H1 (cell line): ENCODE measurements around the gene CCAR1. TPM values are rescaled to one million over a fixed set of nuclear protein-coding genes. Genes with fewer than 3 reads are reported as not detected.

Source experiments
- CTCF ChIA-PET: fragments of 300-600 bp; sonication (Branson Sonifier 250); formaldehyde crosslinking; loops from one replicate; lab custom pipeline; 2021; ENCODE audit not compliant: partially characterized antibody; lab: Charles Lee
- POLR2A ChIA-PET: fragments of 300-600 bp; sonication (Branson Sonifier 250); formaldehyde crosslinking; loops from one replicate; lab custom pipeline; 2021; ENCODE audit warnings: inconsistent platforms; ENCODE audit not compliant: partially characterized antibody; lab: Charles Lee
- DNase-seq, 2 experiments: peaks; one replicate each; pipeline versions ENCODE4 v3.0.0 to v3.0.0-alpha.2; 2010 to 2022; ENCODE audit warnings: low spot score in 2 of 2, low read depth in 1 of 2, mixed read lengths in 1 of 2
- FAIRE-seq: peaks from 2 replicates; lab custom pipeline; 2011; peaks lifted over from hg19 to GRCh38; lab: Jason Lieb, UNC
- H2AFZ ChIP-seq: 2 replicates; pipeline ENCODE4 v1.8.1; 2012; ENCODE audit warnings: low read length, inconsistent platforms
- H2AK5ac ChIP-seq: 2 replicates; pipeline ENCODE4 v1.6.1; 2013; ENCODE audit warnings: low read depth, low read length
- H2BK120ac ChIP-seq: replicated peaks from 2 replicates; pipeline ENCODE3; 2013; ENCODE audit warnings: low read depth, low read length, inconsistent platforms
- H2BK12ac ChIP-seq: 2 replicates; pipeline ENCODE4 v1.6.1; 2013; ENCODE audit warnings: low read depth, low read length
- H2BK15ac ChIP-seq: 2 replicates; pipeline ENCODE4 v1.6.1; 2013; ENCODE audit warnings: low read length
- H2BK20ac ChIP-seq: 2 replicates; pipeline ENCODE4 v1.6.1; 2013; ENCODE audit warnings: low read length
- H2BK5ac ChIP-seq: 2 replicates; pipeline ENCODE4 v1.6.1; 2013; ENCODE audit warnings: low read depth, low read length
- H3K14ac ChIP-seq: 2 replicates; pipeline ENCODE4 v1.6.1; 2013; ENCODE audit warnings: inconsistent platforms; ENCODE audit not compliant: insufficient read length
- H3K18ac ChIP-seq: 2 replicates; pipeline ENCODE4 v1.6.1; 2013; ENCODE audit warnings: low read length; ENCODE audit errors: extremely low read depth
- H3K23ac ChIP-seq: 2 replicates; pipeline ENCODE4 v1.6.1; 2013; ENCODE audit warnings: inconsistent platforms; ENCODE audit not compliant: insufficient read length
- H3K23me2 ChIP-seq: 2 replicates; pipeline ENCODE4 v1.6.1; 2013; ENCODE audit warnings: low read depth, low read length
- H3K27ac ChIP-seq: 2 replicates; pipeline ENCODE4 v1.6.1; 2011; ENCODE audit warnings: low read depth, low read length, inconsistent platforms
- H3K27me3 ChIP-seq, 4 experiments: replicated peaks in 1 of 4; 1 replicate in 1 of 4; 2 replicates in 3 of 4; pipeline versions ENCODE4 v1.6.1 to v1.8.1; 2011 to 2013; ENCODE audit warnings: low read length in 3 of 4, mild to moderate bottlenecking in 3 of 4, inconsistent platforms in 2 of 4, mixed read lengths in 2 of 4, moderate library complexity in 1 of 4; ENCODE audit not compliant: control insufficient read depth in 3 of 4, insufficient read depth in 3 of 4; ENCODE audit errors: extremely low read depth in 1 of 4
- H3K36me3 ChIP-seq, 4 experiments: 2 replicates each; pipeline versions ENCODE4 v1.6.1 to v1.8.1; 2011 to 2013; ENCODE audit warnings: mild to moderate bottlenecking in 4 of 4, low read length in 3 of 4, moderate library complexity in 2 of 4, control low read depth in 1 of 4, inconsistent platforms in 1 of 4; ENCODE audit not compliant: insufficient read depth in 4 of 4, control insufficient read depth in 2 of 4
- H3K4ac ChIP-seq: replicated peaks from 2 replicates; pipeline ENCODE3; 2013; ENCODE audit warnings: low read length, low read depth, mixed read lengths, inconsistent platforms; ENCODE audit not compliant: insufficient read length
- H3K4me1 ChIP-seq, 4 experiments: replicated peaks in 1 of 4; 1 replicate in 1 of 4; 2 replicates in 3 of 4; pipeline versions ENCODE4 v1.6.1 to v1.8.1; 2011 to 2013; ENCODE audit warnings: low read length in 3 of 4, inconsistent platforms in 2 of 4, mixed read lengths in 1 of 4; ENCODE audit not compliant: insufficient read depth in 4 of 4, control insufficient read depth in 3 of 4
- H3K4me2 ChIP-seq, 2 experiments: 2 replicates each; pipeline versions ENCODE4 v1.6.1 to v1.8.1; 2011 to 2013; ENCODE audit warnings: low read depth in 2 of 2, low read length in 2 of 2, control low read depth in 1 of 2, inconsistent platforms in 1 of 2, mild to moderate bottlenecking in 1 of 2; ENCODE audit not compliant: insufficient read depth in 1 of 2
- H3K4me3 ChIP-seq, 4 experiments: fragments of 200-600, 300-600 bp in 1 of 4; sonication (generic), shearing (Covaris generic), sonication (Bioruptor Twin) in 1 of 4; 2 replicates each; pipeline versions ENCODE4 v1.5.1 to v1.8.1; 2011 to 2016; ENCODE audit warnings: low read length in 4 of 4, low read depth in 3 of 4, control low read depth in 2 of 4, inconsistent platforms in 2 of 4, mild to moderate bottlenecking in 2 of 4, mixed read lengths in 1 of 4, moderate library complexity in 1 of 4; ENCODE audit not compliant: insufficient read depth in 2 of 4; ENCODE audit errors: extremely low read depth in 1 of 4
- H3K56ac ChIP-seq: replicated peaks from 2 replicates; pipeline ENCODE3; 2013; ENCODE audit warnings: low read depth, mild to moderate bottlenecking, mixed read lengths, low read length, inconsistent platforms; ENCODE audit not compliant: insufficient read length
- H3K79me1 ChIP-seq: 2 replicates; pipeline ENCODE4 v1.6.1; 2013; ENCODE audit warnings: low read depth, low read length, control low read depth
- H3K79me2 ChIP-seq, 2 experiments: 2 replicates each; pipeline versions ENCODE4 v1.6.1 to v1.8.1; 2012 to 2013; ENCODE audit warnings: low read length in 2 of 2, mild to moderate bottlenecking in 2 of 2, inconsistent platforms in 1 of 2; ENCODE audit not compliant: insufficient read depth in 2 of 2, control insufficient read depth in 1 of 2
- H3K9ac ChIP-seq, 4 experiments: replicated peaks in 1 of 4; 1 replicate in 1 of 4; 2 replicates in 3 of 4; pipeline versions ENCODE4 v1.6.1 to v1.8.1; 2011 to 2013; ENCODE audit warnings: low read depth in 3 of 4, low read length in 3 of 4, control low read depth in 2 of 4, mild to moderate bottlenecking in 2 of 4, moderate library complexity in 2 of 4, inconsistent platforms in 1 of 4; ENCODE audit errors: extremely low read depth in 1 of 4
- H3K9me3 ChIP-seq, 2 experiments: 2 replicates each; pipeline versions ENCODE4 v1.6.1 to v1.8.1; 2012 to 2013; ENCODE audit warnings: mild to moderate bottlenecking in 2 of 2, moderate library complexity in 2 of 2, control low read depth in 1 of 2, inconsistent platforms in 1 of 2, low read depth in 1 of 2, low read length in 1 of 2, mixed read lengths in 1 of 2; ENCODE audit not compliant: insufficient read depth in 2 of 2
- H4K20me1 ChIP-seq, 2 experiments: replicated peaks in 1 of 2; 2 replicates each; pipeline versions ENCODE3 to v1.8.1; 2011 to 2013; ENCODE audit warnings: inconsistent platforms in 2 of 2, low read length in 2 of 2, mild to moderate bottlenecking in 1 of 2; ENCODE audit not compliant: insufficient read depth in 2 of 2, control insufficient read depth in 1 of 2
- H4K5ac ChIP-seq: 2 replicates; pipeline ENCODE4 v1.6.1; 2013; ENCODE audit warnings: low read length, low read depth, mixed read lengths, inconsistent platforms; ENCODE audit not compliant: insufficient read length
- H4K8ac ChIP-seq: 2 replicates; pipeline ENCODE4 v1.8.0; 2013; ENCODE audit warnings: mild to moderate bottlenecking, moderate library complexity, low read length, inconsistent platforms; ENCODE audit not compliant: insufficient read depth; ENCODE audit errors: extremely low read depth
- H4K91ac ChIP-seq: replicated peaks from 2 replicates; pipeline ENCODE3; 2013; ENCODE audit warnings: low read length, mixed read lengths, inconsistent platforms; ENCODE audit not compliant: insufficient read length
- WGBS, 2 experiments: shearing (Covaris generic) in 1 of 2; methylation state at CpG; one replicate each; pipeline versions ENCODE4 v1.1.6 to v1.1.7; 2013 to 2015; ENCODE audit warnings: low lambda C conversion rate in 2 of 2, mixed read lengths in 2 of 2, inconsistent platforms in 1 of 2, low coverage in 1 of 2, missing lambda C conversion rate in 1 of 2; ENCODE audit not compliant: insufficient replicate concordance in 2 of 2, insufficient coverage in 1 of 2, insufficient read length in 1 of 2; ENCODE audit errors: extremely low coverage in 1 of 2, missing lambda C conversion rate in 1 of 2; 5-methylcytosine and 5-hydroxymethylcytosine counted together
- polyA plus RNA-seq, 7 experiments: library from polyadenylated mRNA; depleted of rRNA in 3 of 7; stranded (reverse) in 5 of 7; unstranded in 2 of 7; fragments of >200 nt in 5 of 7; fragments of 200-250 nt in 2 of 7; gene quantifications; 1 replicate in 5 of 7; 2 replicates in 1 of 7; 4 replicates in 1 of 7; pipeline versions ENCODE4 v1.2.1 to v1.2.3, GENCODE V29; 2011 to 2013; ENCODE audit warnings: missing spikeins in 2 of 7, mixed read lengths in 2 of 7
- total RNA-seq: library from RNA; stranded (reverse); fragmentation: NEBNext Ultra II Directional; extraction: Animal tissue kit (Norgen Biotek cat#: 25700); gene quantifications from 2 replicates; pipeline ENCODE4 v1.2.1, GENCODE V29; 2021

The CCAR1 gene
- total and polyA plus RNA-seq, 2 of the 8 experiments (the other 6 are each of a cell fraction or from before 2014, with no cell fraction given) = 91.6 to 111 TPM

- Histone ChIP-seq H3K23ac (no peak overlapping the region), H3K4me1 (no peaks in the 10 kb centered on the region), H2BK5ac (no peak overlapping the region), H4K91ac (no peak overlapping the region), H2AK5ac (no peak overlapping the region), H2BK20ac (no peak overlapping the region), H3K9me3 (no peaks in the 10 kb centered on the region), H2AFZ (no peak overlapping the region), H2BK15ac (no peak overlapping the region), H3K56ac (no peak overlapping the region), H3K23me2 (no peaks in the 10 kb centered on the region), H3K27ac (no peak overlapping the region), H3K36me3 (peaks cover 20 to 76% (median 42%) of the 10 kb centered on the region in 4 experiments), H4K5ac (no peak overlapping the region), H3K4ac (no peak overlapping the region), H3K4me2 (no peak overlapping the region), H3K79me2 (no peaks in the 10 kb centered on the region), H2BK120ac (no peak overlapping the region), H4K20me1 (peaks cover 1% of the 10 kb centered on the region in 2 experiments), H3K9ac (no peak overlapping the region), H3K79me1 (no peaks in the 10 kb centered on the region), H3K14ac (no peak overlapping the region), H3K4me3 (no peak overlapping the region), H3K18ac (no peak overlapping the region), H3K27me3 (no peaks in the 10 kb centered on the region), H4K8ac (no peak overlapping the region), H2BK12ac (no peak overlapping the region)
- DNase-seq (no peak), FAIRE-seq (no peak)
- POLR2A ChIA-PET = interaction anchor here (1.6 kb wide), 1 partner anchor 37 kb away, joined by 3 read pairs; no protein-coding TSS in a partner anchor
- WGBS, 2 experiments = 98% methylated on average over 7 of the region's 7 CpGs; no CpG with 5 or more reads in 1 of the 2 experiments
- CTCF ChIA-PET = no interaction called here
Observed at GRCh38 chr10:68784476-68784875, 63.4 kb downstream of the CCAR1 start.
